IMR-90 (cell line): ENCODE results near the gene SERP2. TPM values are rescaled to one million over a fixed set of nuclear protein-coding genes. Genes with fewer than 3 reads are reported as not detected.

Experiments used
- ATAC-seq: fragments of 200-7000 bp; cut with Tn5 transposase; 2 replicates; pipeline ENCODE4 v1.9.1; 2020; ENCODE audit warnings: low read depth, mild to moderate bottlenecking, moderate library complexity
- BruUV-seq: library from RNA; stranded (reverse); fragments of 400-500 nt; replicated peaks from 2 replicates; lab custom pipeline; 2021; lab: Mats Ljungman, UMichigan
- CTCF ChIA-PET: fragments of 300-600 bp; formaldehyde crosslinking; extraction: SDS; loops from one replicate; lab custom pipeline; 2021; ENCODE audit warnings: antibody characterized with exemption; lab: Yijun Ruan, JAX
- POLR2A ChIA-PET: fragments of 300-600 bp; sonication (Branson Sonifier 250); formaldehyde crosslinking; loops from one replicate; lab custom pipeline; 2022; ENCODE audit warnings: antibody characterized with exemption; ENCODE audit not compliant: unreplicated experiment; lab: Charles Lee
- DNase-seq: peaks from one replicate; pipeline ENCODE4 v3.0.0; 2013
- H2AFZ ChIP-seq: replicated peaks from 2 replicates; pipeline ENCODE3; 2013; ENCODE audit warnings: low read length, mild to moderate bottlenecking; ENCODE audit not compliant: poor library complexity
- H2AK5ac ChIP-seq: 2 replicates; pipeline ENCODE4 v1.6.1; 2013; ENCODE audit warnings: low read depth, low read length, inconsistent platforms
- H2AK9ac ChIP-seq: replicated peaks from 2 replicates; pipeline ENCODE3; 2013; ENCODE audit warnings: mild to moderate bottlenecking, low read depth, low read length, moderate library complexity; ENCODE audit not compliant: poor library complexity
- H2BK120ac ChIP-seq: 2 replicates; pipeline ENCODE4 v1.6.1; 2013; ENCODE audit warnings: low read depth, low read length, inconsistent platforms
- H2BK15ac ChIP-seq: 3 replicates; pipeline ENCODE4 v1.6.1; 2013; ENCODE audit warnings: low read depth, low read length, inconsistent platforms
- H2BK20ac ChIP-seq: 2 replicates; pipeline ENCODE4 v1.6.1; 2013; ENCODE audit warnings: low read depth, mild to moderate bottlenecking, inconsistent platforms, low read length, moderate library complexity
- H2BK5ac ChIP-seq: 2 replicates; pipeline ENCODE4 v1.6.1; 2013; ENCODE audit warnings: mild to moderate bottlenecking, low read depth, low read length, inconsistent platforms; ENCODE audit not compliant: poor library complexity, severe bottlenecking
- H3K14ac ChIP-seq: replicated peaks from 2 replicates; pipeline ENCODE4 v1.6.1; 2013; ENCODE audit warnings: low read depth, low read length, inconsistent platforms
- H3K18ac ChIP-seq: 2 replicates; pipeline ENCODE4 v1.6.1; 2013; ENCODE audit warnings: low read depth, low read length, control low read depth
- H3K23ac ChIP-seq: 2 replicates; pipeline ENCODE4 v1.6.1; 2013; ENCODE audit warnings: low read depth, low read length, inconsistent platforms
- H3K27ac ChIP-seq: 2 replicates; pipeline ENCODE4 v1.5.1; 2013; ENCODE audit warnings: mild to moderate bottlenecking, control low read depth, low read length; ENCODE audit not compliant: insufficient read depth
- H3K27me3 ChIP-seq: 2 replicates; pipeline ENCODE4 v1.6.1; 2013; ENCODE audit warnings: low read length; ENCODE audit not compliant: control insufficient read depth, insufficient read depth
- H3K36me3 ChIP-seq: 2 replicates; pipeline ENCODE4 v1.6.1; 2013; ENCODE audit warnings: low read length, mixed read lengths; ENCODE audit not compliant: control insufficient read depth, insufficient read depth
- H3K4ac ChIP-seq: 2 replicates; pipeline ENCODE4 v1.6.1; 2013; ENCODE audit warnings: low read depth, low read length, inconsistent platforms
- H3K4me1 ChIP-seq: 2 replicates; pipeline ENCODE4 v1.6.1; 2013; ENCODE audit warnings: low read length, mixed read lengths; ENCODE audit not compliant: control insufficient read depth, insufficient read depth
- H3K4me2 ChIP-seq: 2 replicates; pipeline ENCODE4 v1.6.1; 2013; ENCODE audit warnings: low read depth, mild to moderate bottlenecking, control low read depth, low read length, moderate library complexity
- H3K4me3 ChIP-seq: 2 replicates; pipeline ENCODE4 v1.5.1; 2013; ENCODE audit warnings: low read depth, mild to moderate bottlenecking, control low read depth, low read length, moderate library complexity; ENCODE audit not compliant: insufficient read depth
- H3K56ac ChIP-seq: 2 replicates; pipeline ENCODE4 v1.6.1; 2013; ENCODE audit warnings: low read length, inconsistent platforms; ENCODE audit not compliant: insufficient read depth; ENCODE audit errors: extremely low read depth
- H3K79me1 ChIP-seq, 2 experiments: 2 replicates each; pipeline ENCODE4 v1.6.1; 2013; ENCODE audit warnings: low read length in 2 of 2, inconsistent platforms in 1 of 2, low read depth in 1 of 2
- H3K9ac ChIP-seq: 2 replicates; pipeline ENCODE4 v1.6.1; 2013; ENCODE audit warnings: low read depth, low read length, control low read depth
- H3K9me1 ChIP-seq: 2 replicates; pipeline ENCODE4 v1.6.1; 2013; ENCODE audit warnings: low read length, inconsistent platforms; ENCODE audit not compliant: insufficient read depth
- H3K9me3 ChIP-seq: 2 replicates; pipeline ENCODE4 v1.6.1; 2013; ENCODE audit warnings: low read length; ENCODE audit not compliant: control insufficient read depth, insufficient read depth
- H4K20me1 ChIP-seq: 2 replicates; pipeline ENCODE4 v1.6.1; 2013; ENCODE audit warnings: low read length, inconsistent platforms; ENCODE audit not compliant: insufficient read depth
- H4K5ac ChIP-seq: 2 replicates; pipeline ENCODE4 v1.6.1; 2013; ENCODE audit warnings: mild to moderate bottlenecking, low read depth, low read length, control low read depth
- H4K8ac ChIP-seq, 2 experiments: 2 replicates each; pipeline ENCODE4 v1.6.1; 2013; ENCODE audit warnings: low read depth in 2 of 2, low read length in 2 of 2, control low read depth in 1 of 2, inconsistent platforms in 1 of 2
- H4K91ac ChIP-seq: 2 replicates; pipeline ENCODE4 v1.6.1; 2013; ENCODE audit warnings: low read depth, low read length, inconsistent platforms; ENCODE audit not compliant: insufficient read depth
- BHLHE40 ChIP-seq: fragments of 150-350 bp; IDR thresholded peaks from 2 replicates; pipeline ENCODE4 v1.6.1; 2016; ENCODE audit warnings: mild to moderate bottlenecking, low read depth, low read length
- CHD1 ChIP-seq: IDR thresholded peaks from 2 replicates; pipeline ENCODE4 v1.6.1; 2012; ENCODE audit warnings: low read depth, low read length, improper control_type of control experiment
- CTCF ChIP-seq: conservative IDR thresholded peaks from 2 replicates; pipeline ENCODE4 v1.5.1; 2012; ENCODE audit warnings: mild to moderate bottlenecking, low read depth, low read length, improper control_type of control experiment
- FOS ChIP-seq: fragments of 150-350 bp; IDR thresholded peaks from 2 replicates; pipeline ENCODE4 v1.6.1; 2016; ENCODE audit warnings: low read depth, low read length
- MAFK ChIP-seq: IDR thresholded peaks from 2 replicates; pipeline ENCODE4 v1.6.1; 2012; ENCODE audit warnings: low read depth, low read length, improper control_type of control experiment
- MAZ ChIP-seq: IDR thresholded peaks from 2 replicates; pipeline ENCODE4 v1.6.1; 2012; ENCODE audit warnings: low read depth, mild to moderate bottlenecking, low read length, improper control_type of control experiment, moderate library complexity, borderline replicate concordance
- NFE2L2 ChIP-seq: fragments of 150-350 bp; IDR thresholded peaks from 2 replicates; pipeline ENCODE4 v1.6.1; 2016; ENCODE audit warnings: low read depth, mild to moderate bottlenecking, low read length
- POLR2A ChIP-seq: IDR thresholded peaks from 2 replicates; pipeline ENCODE4 v1.6.1; 2012; ENCODE audit warnings: mild to moderate bottlenecking, low read depth, low read length
- RCOR1 ChIP-seq: IDR thresholded peaks from 2 replicates; pipeline ENCODE4 v1.6.1; 2012; ENCODE audit warnings: mild to moderate bottlenecking, low read length, improper control_type of control experiment; ENCODE audit not compliant: insufficient replicate concordance
- RFX5 ChIP-seq: IDR thresholded peaks from 2 replicates; pipeline ENCODE4 v1.8.0; 2012; ENCODE audit warnings: low read depth, mild to moderate bottlenecking, low read length, moderate library complexity
- SMC3 ChIP-seq: fragments of 150-350 bp; IDR thresholded peaks from 2 replicates; pipeline ENCODE4 v1.6.1; 2016; ENCODE audit warnings: low read depth, mild to moderate bottlenecking, antibody characterized with exemption, low read length, moderate library complexity
- USF2 ChIP-seq: fragments of 150-350 bp; IDR thresholded peaks from 2 replicates; pipeline ENCODE4 v1.6.1; 2017; ENCODE audit warnings: mild to moderate bottlenecking, antibody characterized with exemption, low read length, low read depth
- WGBS, 2 experiments: methylation state at CpG; one replicate each; pipeline versions ENCODE4 v1.1.5 to v1.1.7; 2013; ENCODE audit warnings: missing lambda C conversion rate in 2 of 2; ENCODE audit not compliant: insufficient read length in 1 of 2; ENCODE audit errors: extremely low coverage in 2 of 2; 5-methylcytosine and 5-hydroxymethylcytosine counted together
- dilution Hi-C: fragments of 300-500 bp; cut with HindIII; formaldehyde crosslinking; loops from one replicate; pipeline ENCODE4 v1.14.3; 2018; ENCODE audit warnings: low sequenced_read_pairs; ENCODE audit not compliant: unreplicated experiment
- in situ Hi-C: fragments of 300-500 bp; cut with MboI; formaldehyde crosslinking; loops from 3 replicates; pipeline ENCODE4 v1.14.3; 2019; ENCODE audit warnings: low sequenced_read_pairs, inconsistent platforms, mixed read lengths
- intact Hi-C: fragments of 100-400 bp; cut with micrococcal nuclease; formaldehyde crosslinking; loops from 2 replicates; pipeline ENCODE4 v1.10.0; 2022
- polyA plus RNA-seq, 3 experiments: library from polyadenylated mRNA; depleted of rRNA; stranded (reverse); fragments of >200 nt; gene quantifications; 2 replicates each; pipeline ENCODE4 v1.2.3, GENCODE V29; 2012; ENCODE audit warnings: low replicate concordance in 1 of 3
- total RNA-seq: library from RNA; depleted of rRNA; stranded (reverse); fragments of >200 nt; gene quantifications from 2 replicates; pipeline ENCODE4 v1.2.3, GENCODE V29; 2012

The SERP2 gene
- total and polyA plus RNA-seq, 2 of the 4 experiments (the other 2 are of a cell fraction) = 0.54 to 1.4 TPM

- TF ChIP-seq NFE2L2 = no peak
Observed at GRCh38 chr13:44434766-44435141, 61.1 kb downstream of the SERP2 start (continued).

GRCh38 chr13:44435142-44435918 is 61.7 kb downstream of the SERP2 start:
- peak overlapping the region; percentile 57 to 83; a peak in 3 of 4 replicates for H4K8ac ChIP-seq
- intact Hi-C loops = loop anchor here (5.0 kb wide), 2 partner anchors 128 to 313 kb away; no protein-coding TSS in a partner anchor
- peak overlapping the region; percentile 9; the same call in 1 of the 3 replicates for H2BK15ac ChIP-seq
- peak overlapping the region; percentile 74 for H3K27ac ChIP-seq
- no peak overlapping the region for H2BK20ac ChIP-seq
- peak overlapping the region; percentile 70 for H3K14ac ChIP-seq
- peak overlapping the region; percentile 95 for H3K56ac ChIP-seq
- peak overlapping the region; percentile 73 for H2AK9ac ChIP-seq
- no peaks in the 10 kb centered on the region for H3K27me3 ChIP-seq
- peak overlapping the region; percentile 73 for H4K5ac ChIP-seq
- no TSS peak for BruUV-seq
- peak overlapping the region; percentile 83 for H2AFZ ChIP-seq
- no peaks in the 10 kb centered on the region for H3K9me3 ChIP-seq
- H4K20me1 ChIP-seq = peaks cover 15% of the 10 kb centered on the region
- peak overlapping the region; percentile 67; the same call in 1 of the 2 replicates for H4K91ac ChIP-seq
- peak overlapping the region; percentile 98 for H3K9ac ChIP-seq
- WGBS, 2 experiments = 0% methylated on average over 12 of the region's 51 CpGs; no CpG with 5 or more reads in 1 of the 2 experiments
- ChIA-PET POLR2A (interaction anchor here (0.6 to 0.9 kb wide), 12 partner anchors 14 to 608 kb away, joined by 3 to 21 read pairs (median 8); no protein-coding TSS in a partner anchor), CTCF (interaction anchor here (0.5 to 3.1 kb wide), 4 partner anchors 88 to 527 kb away, joined by 3 to 11 read pairs (median 3); no protein-coding TSS in a partner anchor)
- H2AK5ac ChIP-seq = peak overlapping the region; percentile 47
- H3K18ac ChIP-seq = peak overlapping the region; percentile 82
- dilution Hi-C loops = no loop called here
- peak overlapping the region; percentile 59 for H2BK5ac ChIP-seq
- H3K36me3 ChIP-seq = peaks cover 12% of the 10 kb centered on the region
- H3K4me2 ChIP-seq = peak overlapping the region; percentile 91
- H3K79me1 ChIP-seq = peaks cover 8 to 45% of the 10 kb centered on the region in 2 experiments; a peak in 3 of 4 replicates
- in situ Hi-C loops = loop anchor here (5.0 to 10.0 kb wide), 3 partner anchors 201 to 528 kb away; no protein-coding TSS in a partner anchor
- peak; percentile 64 for ATAC-seq
- DNase-seq = peak; percentile 98
- H3K23ac ChIP-seq = peak overlapping the region; percentile 83
- H2BK120ac ChIP-seq = peak overlapping the region; percentile 74
- H3K4me3 ChIP-seq = peak overlapping the region; percentile 77
- peaks cover 8% of the 10 kb centered on the region; the same call in 1 of the 2 replicates for H3K4me1 ChIP-seq
- H3K9me1 ChIP-seq = peaks cover 3% of the 10 kb centered on the region; the same call in 1 of the 2 replicates
- H3K4ac ChIP-seq = peak overlapping the region; percentile 67
- TF ChIP-seq FOS (peak; percentile 18; the same call in 1 of the 2 replicates), RFX5 (peak; percentile 95), CTCF (no peak), USF2 (no peak), RCOR1 (no peak), POLR2A (peak; percentile 89), MAFK (peak; percentile 84), CHD1 (peak; percentile 61; the same call in 1 of the 2 replicates), NFE2L2 (no peak), BHLHE40 (peak; percentile 52), MAZ (peak; percentile 67; the same call in 1 of the 2 replicates), SMC3 (no peak)
